ENCODE data around the gene PRR19. TPM values are rescaled to one million over a fixed set of nuclear protein-coding genes. Genes with fewer than 3 reads are reported as not detected.

PRR19 gene
- total RNA-seq, 1 donor, result not detected

DNA sequence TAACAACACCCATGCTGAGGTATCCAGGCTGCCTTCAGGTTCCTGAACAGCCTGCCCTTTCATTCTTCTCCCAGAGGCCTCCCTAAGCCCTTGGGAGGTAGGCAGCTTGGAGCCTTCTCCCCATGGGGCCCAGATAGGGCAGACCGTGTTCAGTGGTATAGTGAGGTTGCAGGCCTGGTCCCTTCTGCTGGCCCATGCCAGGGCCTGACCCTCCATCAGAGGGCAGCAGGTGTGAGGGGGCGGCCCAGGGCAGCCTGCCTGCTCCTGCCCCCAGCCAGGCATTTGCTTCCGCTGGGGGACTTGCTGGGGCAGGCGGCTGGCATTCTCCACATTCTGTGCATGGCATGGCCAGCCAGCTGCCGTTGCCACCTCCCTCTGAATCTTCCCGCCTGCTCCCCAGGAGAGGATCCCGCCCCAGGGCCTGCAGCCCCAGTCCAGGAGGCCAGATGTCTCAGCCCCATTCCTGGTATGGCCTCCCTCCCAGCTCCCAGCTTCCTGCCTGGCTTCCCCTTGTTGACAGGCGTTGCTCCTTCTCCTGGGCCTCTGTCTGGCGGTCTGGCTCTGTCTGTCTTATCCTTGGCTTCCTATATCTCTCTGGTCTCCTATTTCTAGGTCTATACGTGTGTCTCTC, 24.0 kb upstream of the PRR19 start:
- Histone ChIP-seq H3K4me1 (ENCODE audit: insufficient read depth, low read length) (peaks cover 60% of the 10 kb centered on the region), H3K9me3 (ENCODE audit: low read depth, low read length) (no peaks in the 10 kb centered on the region), H3K27me3 (ENCODE audit: insufficient read depth, low read length) (no peaks in the 10 kb centered on the region), H3K4me3 (ENCODE audit: low read length) (no peak overlapping the region)

DNA sequence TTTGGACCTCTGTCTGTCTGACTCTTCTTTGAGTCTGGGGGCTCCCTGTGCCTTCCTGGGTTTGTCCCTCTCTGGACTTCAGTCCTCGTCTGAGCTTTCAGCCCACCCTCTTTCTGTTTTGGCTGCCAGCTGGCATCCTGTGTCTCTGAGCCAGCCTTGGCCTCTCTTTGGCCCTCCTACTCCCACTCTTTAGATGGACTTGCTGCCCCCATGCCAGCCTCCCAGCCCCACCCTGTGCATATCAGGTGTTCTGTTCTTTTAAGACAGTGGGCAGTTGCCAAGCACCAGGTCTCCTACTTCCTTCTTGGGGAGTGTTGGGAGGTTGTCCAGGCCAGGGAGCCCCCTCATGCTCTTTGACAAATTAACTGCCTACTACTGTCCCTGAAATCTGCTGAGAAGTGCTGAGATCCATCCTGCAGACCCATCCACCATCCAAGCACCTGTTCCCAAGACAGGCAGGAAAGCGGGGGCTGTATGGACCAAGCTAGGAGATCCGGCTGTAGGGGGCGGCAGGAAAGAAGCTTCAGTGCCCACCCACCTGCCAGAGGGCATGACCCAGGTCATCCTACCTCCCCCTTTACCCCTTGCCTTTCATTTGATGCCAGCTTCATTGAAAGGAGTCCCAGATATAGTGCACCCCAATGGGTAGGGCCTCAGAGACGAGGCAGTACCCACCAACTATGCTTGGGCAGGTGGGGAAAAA, 23.3 kb upstream of the PRR19 start:
- H3K4me1 ChIP-seq (ENCODE audit: insufficient read depth, low read length), result peaks cover 66% of the 10 kb centered on the region

DNA sequence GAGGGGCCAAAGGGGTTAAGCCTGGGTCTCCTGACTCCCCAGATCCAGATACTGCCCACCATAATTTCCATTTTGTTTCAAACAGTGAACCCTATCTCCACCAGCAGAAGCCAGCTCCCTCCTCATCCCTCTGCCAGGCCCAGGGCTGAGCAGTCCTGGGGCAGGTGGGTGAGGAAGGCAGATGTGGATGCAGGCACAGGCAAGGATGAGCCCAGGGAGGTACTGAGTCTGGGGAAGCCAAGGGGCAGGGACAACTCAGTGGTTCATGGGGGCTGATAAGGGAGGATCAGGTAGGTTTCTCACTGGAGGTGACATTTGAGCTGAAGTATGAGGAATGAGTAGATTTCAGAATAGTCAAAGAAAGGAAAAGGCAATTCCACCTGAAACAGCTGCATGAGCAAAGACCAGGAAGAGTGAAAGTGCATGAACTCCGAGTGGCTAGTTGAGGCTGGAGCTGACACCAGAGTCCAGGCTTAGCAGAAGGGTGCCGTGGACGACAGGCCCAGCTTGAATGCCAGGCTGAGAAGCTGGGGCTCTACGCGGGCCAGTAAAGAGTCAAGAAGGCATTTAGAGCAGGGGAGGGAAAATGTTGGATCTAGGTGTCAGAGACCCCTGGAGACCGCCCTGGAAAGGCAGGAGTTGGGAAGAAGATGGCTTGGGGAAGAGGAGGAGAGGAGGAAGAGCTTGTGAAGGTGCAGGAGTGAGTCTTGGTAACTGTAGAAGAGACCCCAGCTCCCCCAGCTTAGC, 22.6 kb upstream of the PRR19 start:
- Histone ChIP-seq H3K9me3 (ENCODE audit: low read depth, low read length) (no peaks in the 10 kb centered on the region), H3K4me3 (ENCODE audit: low read length) (peak overlapping the region; percentile 81), H3K27me3 (ENCODE audit: insufficient read depth, low read length) (no peaks in the 10 kb centered on the region), H3K4me1 (ENCODE audit: insufficient read depth, low read length) (peaks cover 66% of the 10 kb centered on the region)

More for the DNA sequence above, 23.3 kb upstream of the PRR19 start:
- Histone ChIP-seq H3K9me3 (ENCODE audit: low read depth, low read length) (no peaks in the 10 kb centered on the region), H3K4me3 (ENCODE audit: low read length) (no peak overlapping the region), H3K27me3 (ENCODE audit: insufficient read depth, low read length) (no peaks in the 10 kb centered on the region)

DNA sequence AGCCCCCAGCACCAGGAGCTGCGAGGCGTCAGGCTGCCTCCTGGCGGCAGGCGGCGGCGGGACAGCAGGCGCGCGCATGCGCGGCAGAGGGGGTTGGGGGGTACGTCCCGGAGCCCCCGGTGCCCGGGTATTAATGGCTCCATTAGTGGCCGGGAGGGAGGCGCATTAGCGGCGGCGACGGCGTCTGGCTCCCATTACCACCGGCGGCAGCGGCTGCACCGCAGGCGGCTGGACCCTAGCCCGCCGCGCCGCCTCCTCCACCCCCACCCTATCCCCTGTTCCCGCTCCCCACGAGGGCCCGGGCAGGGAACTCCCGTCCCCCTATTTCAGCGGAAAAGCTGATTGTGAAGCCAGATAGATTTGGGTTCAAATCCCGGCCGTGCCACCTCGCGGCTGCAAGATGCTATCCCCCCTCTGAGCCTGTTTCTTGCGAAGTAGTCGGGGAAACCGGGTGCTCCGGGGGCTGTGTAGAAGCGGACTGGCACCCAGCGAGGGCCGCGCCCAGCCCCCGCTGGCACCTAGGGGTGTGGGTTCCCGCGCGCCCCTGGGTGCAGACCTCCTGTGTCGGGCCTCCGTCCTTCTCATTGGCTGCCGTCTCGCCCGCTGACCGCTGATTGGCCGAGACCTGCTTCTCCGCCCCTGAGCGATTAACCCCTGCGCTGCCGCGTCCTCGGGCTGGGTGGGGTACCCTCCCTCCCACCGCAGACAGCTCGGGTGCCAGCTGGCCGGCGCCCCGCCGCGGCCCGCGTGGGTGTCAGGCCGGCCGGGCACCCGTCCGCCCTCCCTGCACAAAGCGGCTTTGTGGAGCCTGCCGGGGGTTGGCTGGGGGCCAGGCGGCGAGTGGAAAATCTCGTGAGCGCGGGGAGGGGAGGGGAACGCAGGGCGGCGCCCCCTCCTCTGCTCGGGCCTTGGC, 21.8 kb upstream of the PRR19 start:
- Histone ChIP-seq H3K4me1 (ENCODE audit: insufficient read depth, low read length) (peaks cover 72% of the 10 kb centered on the region), H3K4me3 (ENCODE audit: low read length) (peak overlapping the region; percentile 81), H3K9me3 (ENCODE audit: low read depth, low read length) (no peaks in the 10 kb centered on the region), H3K27me3 (ENCODE audit: insufficient read depth, low read length) (no peaks in the 10 kb centered on the region)

DNA sequence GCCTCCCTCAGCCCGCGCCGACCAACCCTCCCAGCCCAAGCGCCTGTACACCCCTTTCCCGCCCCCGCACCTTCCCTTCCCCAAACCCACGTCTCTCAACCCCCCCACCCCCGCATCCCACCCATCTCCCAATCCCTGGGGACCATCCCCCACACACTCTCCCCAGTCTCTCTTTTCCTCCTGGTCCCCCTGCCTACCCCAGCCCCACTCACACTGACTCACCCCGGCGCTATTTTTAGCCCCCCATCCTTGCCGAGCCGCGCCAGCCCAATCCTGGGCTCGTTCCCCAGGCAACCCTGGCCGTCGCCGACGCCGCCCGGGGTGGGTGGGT, 21.2 kb upstream of the PRR19 start:
- no peaks in the 10 kb centered on the region for H3K27me3 ChIP-seq (ENCODE audit: insufficient read depth, low read length)
- no peaks in the 10 kb centered on the region for H3K9me3 ChIP-seq (ENCODE audit: low read depth, low read length)
- peaks cover 73% of the 10 kb centered on the region for H3K4me1 ChIP-seq (ENCODE audit: insufficient read depth, low read length)
- peak overlapping the region; percentile 81 for H3K4me3 ChIP-seq (ENCODE audit: low read length)

DNA sequence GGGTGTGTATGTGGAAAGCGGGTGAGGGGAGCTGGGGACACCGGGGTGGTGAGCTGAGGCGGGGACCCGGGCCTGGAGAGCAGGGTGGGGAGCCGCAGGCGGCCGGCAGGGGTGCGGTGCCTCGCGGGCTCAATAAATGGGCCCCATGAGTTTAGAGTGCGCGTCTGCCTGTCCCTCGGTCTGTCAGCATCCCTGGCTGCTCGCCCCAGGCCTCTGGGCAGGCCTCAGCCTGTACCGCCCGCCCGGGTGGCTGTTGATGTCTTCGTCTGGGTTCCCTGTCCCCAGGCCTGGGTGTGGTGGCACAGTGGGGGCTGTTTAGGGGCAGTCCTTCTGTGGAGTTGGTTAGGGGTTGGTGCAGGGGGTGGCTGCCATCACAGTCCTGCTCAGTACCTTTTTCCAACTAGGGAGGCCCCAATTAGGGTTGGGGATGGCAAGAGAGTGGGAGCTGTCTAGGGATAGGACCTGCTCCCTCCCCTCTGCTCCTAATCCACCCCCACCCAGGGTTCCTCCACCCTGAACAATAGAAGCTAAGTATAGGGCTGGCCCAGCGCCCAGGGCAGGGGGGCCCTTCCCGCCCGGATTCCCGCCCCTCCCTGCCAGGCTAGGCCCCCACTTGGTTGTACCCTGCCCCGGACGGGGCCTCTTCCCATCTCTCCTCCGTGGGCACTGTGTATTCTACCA, 20.6 kb upstream of the PRR19 start:
- no peak overlapping the region for H3K4me3 ChIP-seq (ENCODE audit: low read length)
- peaks cover 73% of the 10 kb centered on the region for H3K4me1 ChIP-seq (ENCODE audit: insufficient read depth, low read length)
- no peaks in the 10 kb centered on the region for H3K27me3 ChIP-seq (ENCODE audit: insufficient read depth, low read length)
- no peaks in the 10 kb centered on the region for H3K9me3 ChIP-seq (ENCODE audit: low read depth, low read length)

DNA sequence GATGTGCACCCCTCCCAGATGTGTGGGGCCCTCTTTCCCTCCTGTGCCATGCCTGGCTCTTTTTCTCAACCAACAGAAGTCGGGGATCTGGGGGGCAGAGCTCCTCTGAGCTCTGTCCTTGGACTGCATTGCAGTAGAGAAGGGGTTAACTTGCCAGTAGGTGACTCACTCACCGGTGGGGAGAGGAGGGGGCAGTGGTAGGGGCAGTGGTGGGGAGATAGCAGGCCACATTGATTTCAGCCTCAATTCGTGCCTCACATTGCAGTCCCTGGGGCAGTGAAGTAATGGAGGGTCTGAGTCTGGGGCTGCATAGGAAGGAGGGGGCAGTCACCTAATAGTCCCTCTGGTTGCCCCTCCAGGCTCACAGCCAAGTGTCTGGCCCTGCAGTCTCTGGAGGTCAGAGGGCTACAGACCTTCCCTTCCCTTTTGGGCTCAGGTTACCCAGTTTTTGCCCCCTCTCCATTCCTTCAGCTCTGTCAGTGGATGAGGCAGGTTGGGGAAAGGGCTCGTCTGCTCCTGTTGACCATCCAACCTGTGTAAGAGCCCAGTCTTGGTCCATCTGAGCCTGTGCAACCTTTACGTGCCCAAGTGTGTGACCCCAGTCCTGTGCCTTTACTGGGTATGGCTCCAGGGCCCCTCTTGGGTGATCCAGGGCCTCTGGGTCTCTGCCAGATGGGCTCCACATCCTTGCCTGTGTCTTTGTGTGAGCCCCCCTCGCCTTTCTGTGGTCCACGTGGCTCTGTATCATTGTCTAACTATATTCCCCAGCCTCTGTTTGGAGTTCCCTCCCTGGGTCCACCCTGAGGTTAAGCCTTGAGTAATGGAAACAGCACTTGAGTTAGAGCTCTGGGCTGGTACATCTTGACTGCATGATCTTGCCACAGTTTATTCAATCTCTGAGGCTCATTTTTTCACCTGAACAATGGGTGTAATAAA, 19.8 kb upstream of the PRR19 start:
- Histone ChIP-seq H3K4me3 (ENCODE audit: low read length) (no peak overlapping the region), H3K9me3 (ENCODE audit: low read depth, low read length) (no peaks in the 10 kb centered on the region), H3K27me3 (ENCODE audit: insufficient read depth, low read length) (no peaks in the 10 kb centered on the region), H3K4me1 (ENCODE audit: insufficient read depth, low read length) (peaks cover 73% of the 10 kb centered on the region)

DNA sequence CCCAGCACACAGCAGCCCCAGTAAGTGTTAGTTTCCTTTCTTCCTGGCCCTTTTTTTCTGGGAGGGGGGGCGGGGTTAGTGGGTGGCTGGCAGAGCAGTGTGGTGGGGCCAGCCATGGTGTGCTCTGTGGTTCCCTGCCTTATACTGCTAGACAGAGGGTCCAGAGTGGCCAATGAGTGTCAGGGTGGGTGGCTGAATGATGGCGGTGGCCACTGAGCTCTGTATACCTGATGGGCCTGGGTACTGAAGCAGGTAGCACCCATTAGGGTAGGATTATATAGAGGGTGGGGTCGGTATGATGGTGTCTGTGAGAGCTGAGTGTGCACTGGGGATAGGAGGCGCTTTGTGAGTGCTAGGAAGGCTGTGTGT, 19.1 kb upstream of the PRR19 start:
- peaks cover 73% of the 10 kb centered on the region for H3K4me1 ChIP-seq (ENCODE audit: insufficient read depth, low read length)
- H3K9me3 ChIP-seq (ENCODE audit: low read depth, low read length), result no peaks in the 10 kb centered on the region
- no peaks in the 10 kb centered on the region for H3K27me3 ChIP-seq (ENCODE audit: insufficient read depth, low read length)
- peak overlapping the region; percentile 49 for H3K4me3 ChIP-seq (ENCODE audit: low read length)

DNA sequence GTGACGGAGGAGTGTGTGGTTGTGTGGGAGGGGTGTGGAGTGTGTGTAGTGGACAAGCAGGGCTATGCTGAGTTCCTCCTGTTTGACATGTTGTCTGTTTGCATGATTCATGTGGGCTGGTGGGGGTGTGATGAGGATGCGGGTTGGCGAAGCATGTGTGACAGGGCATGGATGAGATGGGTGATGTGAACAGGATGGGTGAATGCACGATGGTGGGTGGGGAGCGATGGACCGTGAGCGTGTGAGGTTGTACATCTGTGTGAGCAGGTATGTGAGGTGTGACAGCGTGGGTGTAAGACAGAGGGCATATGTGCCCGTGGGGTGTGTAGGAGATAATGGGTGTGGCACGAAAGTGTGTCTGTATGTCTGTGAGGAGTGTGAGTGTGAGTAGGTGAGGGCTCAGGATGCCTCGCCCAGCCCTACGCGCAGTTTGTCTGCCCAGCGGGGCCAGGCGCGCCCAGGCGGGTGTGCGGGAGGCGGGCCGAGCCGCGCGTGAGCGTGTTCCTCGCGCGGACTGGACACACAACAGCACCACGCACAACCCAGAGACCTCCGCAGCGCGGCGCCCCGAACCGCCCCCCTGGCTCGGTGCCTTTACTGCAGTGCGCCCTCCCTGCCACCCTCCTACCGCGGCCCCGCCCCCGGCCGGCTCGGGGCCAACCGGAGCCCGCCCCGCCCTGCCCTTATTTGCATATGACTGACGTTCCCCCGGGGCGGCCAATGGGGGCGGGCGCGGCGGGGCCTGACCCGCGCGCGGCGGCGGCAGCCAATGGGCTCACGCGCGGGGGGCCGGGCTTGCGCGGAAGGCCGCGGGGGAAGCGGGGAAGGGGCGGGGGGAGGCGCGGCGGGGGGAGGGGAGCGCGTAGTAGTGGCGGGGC, 18.5 kb upstream of the PRR19 start:
- H3K27me3 ChIP-seq (ENCODE audit: insufficient read depth, low read length), result no peaks in the 10 kb centered on the region
- no peaks in the 10 kb centered on the region for H3K9me3 ChIP-seq (ENCODE audit: low read depth, low read length)
- H3K4me1 ChIP-seq (ENCODE audit: insufficient read depth, low read length), result peaks cover 70% of the 10 kb centered on the region
- peak overlapping the region; percentile 49 for H3K4me3 ChIP-seq (ENCODE audit: low read length)

DNA sequence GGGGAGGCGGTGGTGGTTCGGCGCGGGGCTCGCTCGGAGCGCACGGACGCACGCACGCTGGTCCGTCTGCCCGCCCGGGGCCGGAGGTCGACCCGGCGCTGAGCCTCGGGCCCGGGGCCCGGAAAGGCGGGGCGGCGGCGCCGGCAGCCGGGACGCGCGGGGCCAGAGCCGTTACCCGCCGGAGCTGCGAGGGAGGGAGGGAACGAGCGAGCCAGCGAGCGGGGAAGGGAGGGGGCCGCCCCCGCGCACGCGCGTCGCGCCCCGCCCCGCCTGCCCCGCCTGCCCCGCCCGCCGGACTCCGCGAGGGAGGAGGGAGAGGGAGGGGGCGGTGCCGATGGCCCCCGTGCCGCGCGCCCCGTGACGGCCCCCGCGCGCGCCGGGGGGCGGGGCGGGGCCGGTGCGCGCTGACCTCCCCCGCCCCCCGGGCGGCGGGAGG, 17.8 kb upstream of the PRR19 start:
- H3K9me3 ChIP-seq (ENCODE audit: low read depth, low read length), result no peaks in the 10 kb centered on the region
- peaks cover 63% of the 10 kb centered on the region for H3K4me1 ChIP-seq (ENCODE audit: insufficient read depth, low read length)
- no peaks in the 10 kb centered on the region for H3K27me3 ChIP-seq (ENCODE audit: insufficient read depth, low read length)
- peak overlapping the region; percentile 38 for H3K4me3 ChIP-seq (ENCODE audit: low read length)

DNA sequence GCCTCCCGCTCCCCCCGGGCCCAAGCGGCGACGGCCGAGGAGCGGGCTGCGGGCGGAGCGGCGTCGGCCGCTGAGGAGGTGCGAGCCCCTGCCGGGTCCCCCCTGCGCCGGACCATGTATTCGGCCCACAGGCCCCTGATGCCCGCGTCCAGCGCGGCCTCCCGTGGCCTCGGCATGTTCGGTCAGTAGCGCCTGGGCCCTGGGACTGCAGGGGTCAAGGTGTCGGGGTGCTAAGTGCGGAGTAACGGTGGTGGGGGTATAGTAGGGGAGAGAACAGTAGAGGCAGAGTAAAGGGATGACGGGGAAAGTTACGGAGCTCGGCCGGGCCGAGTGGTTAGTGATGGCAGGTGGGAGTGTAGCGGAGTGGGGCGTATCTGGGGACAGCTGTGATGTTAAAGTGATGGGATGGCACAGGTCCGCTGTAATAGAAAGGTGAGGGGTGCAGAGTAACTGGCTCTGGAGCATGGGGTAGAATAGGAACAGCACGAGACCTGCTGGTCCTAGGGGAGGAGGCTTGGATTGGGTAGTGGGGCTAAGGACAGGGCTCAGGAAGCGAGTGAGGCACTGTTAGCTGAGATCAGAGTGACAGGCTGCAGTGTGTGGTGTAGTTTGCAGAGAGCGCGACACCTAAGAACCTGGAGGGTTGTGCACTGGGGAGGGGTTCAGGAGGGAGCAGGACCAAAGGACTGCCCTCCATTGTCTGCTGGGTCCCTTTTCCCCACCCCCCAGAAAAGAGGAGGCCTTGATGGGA, 17.2 kb upstream of the PRR19 start:
- Histone ChIP-seq H3K9me3 (ENCODE audit: low read depth, low read length) (no peaks in the 10 kb centered on the region), H3K4me3 (ENCODE audit: low read length) (peak overlapping the region; percentile 52), H3K27me3 (ENCODE audit: insufficient read depth, low read length) (no peaks in the 10 kb centered on the region), H3K4me1 (ENCODE audit: insufficient read depth, low read length) (peaks cover 56% of the 10 kb centered on the region)

DNA sequence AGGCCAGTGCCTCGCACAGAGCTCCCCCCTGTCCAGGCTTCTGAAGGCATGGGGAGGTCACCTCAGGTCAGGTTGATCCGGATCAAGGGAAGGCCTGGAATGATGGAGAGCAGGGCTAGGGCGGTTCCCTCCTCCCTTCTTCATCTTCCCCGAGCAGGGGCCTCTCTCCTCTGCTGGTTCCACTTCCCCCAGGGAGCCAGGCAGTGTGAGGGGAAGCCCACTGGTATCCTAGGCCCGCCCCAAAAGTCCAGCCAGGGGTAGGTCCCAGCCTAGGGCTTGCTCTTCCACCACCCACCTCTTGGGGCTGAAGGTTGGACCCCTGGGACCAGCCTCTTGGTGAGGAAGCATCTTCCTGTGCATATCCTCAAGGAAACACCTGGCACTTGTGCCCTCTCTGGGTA, 16.4 kb upstream of the PRR19 start:
- Histone ChIP-seq H3K4me3 (ENCODE audit: low read length) (no peak overlapping the region), H3K4me1 (ENCODE audit: insufficient read depth, low read length) (peaks cover 50% of the 10 kb centered on the region), H3K9me3 (ENCODE audit: low read depth, low read length) (no peaks in the 10 kb centered on the region), H3K27me3 (ENCODE audit: insufficient read depth, low read length) (no peaks in the 10 kb centered on the region)

Measured in mononuclear cell (primary cell).